ENCODE data around the gene DCHS2.

GRCh38 chr4:154473497-154473896 lies 18.1 kb downstream of the DCHS2 start:
- TF ChIP-seq EZH2phosphoT487 (IDR thresholded peaks at IDR 0.05) (no peak), CTCF (IDR thresholded peaks at IDR 0.05) (no peak), EZH2 (IDR thresholded peaks at IDR 0.05) (no peak)

All from neural progenitor cell (in vitro differentiated cells).